Fibroblast of the conjunctiva (primary cell): ENCODE measurements around the gene ITGA3.

Source experiments
- DNase-seq: peaks from one replicate; pipeline ENCODE4 v3.0.0-alpha.2; 2010; ENCODE audit warnings: low read depth

The ITGA3 gene

DNA sequence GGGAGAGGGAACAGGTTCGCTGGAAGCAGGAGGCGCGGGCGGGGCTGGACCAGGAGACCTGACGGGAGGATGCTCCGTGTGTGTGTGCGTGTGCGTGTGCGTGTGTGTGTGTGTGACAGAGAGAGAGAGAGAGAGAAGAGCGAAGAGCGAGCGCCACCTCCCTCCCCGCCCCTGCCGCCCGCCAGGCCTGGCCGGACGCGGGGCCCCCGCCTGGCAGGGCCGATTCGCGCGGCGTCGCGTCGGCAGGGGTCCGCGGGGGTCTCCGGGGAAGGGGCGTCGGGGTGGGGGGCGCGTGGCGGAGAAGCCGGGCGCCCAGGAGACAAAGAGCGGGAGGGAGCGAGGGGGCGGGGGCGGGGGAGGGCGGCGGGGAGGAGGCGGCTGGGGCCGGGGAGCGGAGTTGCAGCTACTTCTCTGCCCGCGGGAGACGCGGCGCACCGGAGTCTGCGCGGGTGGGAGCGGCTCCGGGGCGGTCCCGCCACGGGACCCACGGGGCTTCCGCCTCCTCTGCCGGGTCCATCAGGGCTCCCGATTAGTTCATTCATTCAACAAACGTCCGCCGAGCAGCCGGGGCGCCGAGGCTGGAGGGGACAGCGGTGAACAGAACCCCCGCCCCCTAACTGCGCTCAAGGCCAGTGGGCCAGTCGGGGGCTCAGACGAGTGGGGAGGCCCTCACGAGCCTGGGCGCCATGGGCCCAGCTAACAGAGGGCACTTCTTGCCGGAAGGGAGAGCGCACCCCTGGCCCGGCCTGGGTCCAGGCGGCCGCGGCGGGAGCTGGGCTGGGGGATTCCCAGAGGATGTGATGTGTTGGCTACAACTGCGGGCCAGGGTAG, 74.0 kb downstream of the ITGA3 start, which contains the start of gene SAMD14:
TSS of gene SAMD14 (minus strand) at position 433 of the 831 bp plus-strand sequence. CDS start 5,201 bp downstream, outside the sequence.
- DNase-seq: no peak

DNA sequence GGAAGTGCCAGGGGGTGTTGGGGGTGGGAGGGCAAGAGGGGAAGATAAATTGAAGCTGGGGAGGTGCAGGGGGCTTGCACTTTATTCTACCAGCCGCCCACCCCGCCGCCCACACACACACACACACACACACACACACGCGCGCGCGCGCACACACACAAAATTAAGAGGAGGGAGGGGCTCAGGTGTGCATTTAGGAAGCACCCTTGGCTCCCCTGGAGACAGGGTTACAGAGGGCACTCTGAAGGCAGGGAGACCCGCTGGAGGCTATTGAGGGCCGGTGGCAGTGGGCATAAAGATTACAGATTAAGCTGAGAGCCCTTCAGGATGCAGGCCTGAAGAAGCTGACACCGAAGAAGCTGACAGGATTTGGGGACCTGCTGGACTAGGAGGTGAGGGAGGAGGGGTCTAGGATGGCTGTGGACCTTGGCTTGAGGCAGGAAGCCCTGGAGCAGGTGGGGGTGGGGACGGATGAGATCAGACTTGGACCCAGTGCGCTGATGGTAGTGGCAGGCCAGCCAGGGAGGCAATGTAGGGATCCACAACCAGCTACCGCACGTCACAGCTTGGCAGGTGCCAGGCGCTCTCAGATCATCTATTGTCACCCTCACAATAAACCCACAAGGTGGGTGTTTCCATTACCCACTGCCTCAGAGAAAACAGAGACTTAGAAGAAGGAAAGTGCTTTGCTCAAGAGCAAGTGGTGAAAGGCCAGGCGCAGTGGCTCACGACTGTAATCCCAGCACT, 74.8 kb downstream of the ITGA3 start:
- no peak for DNase-seq

GRCh38 chr17:50132104-50132794, 76.3 kb downstream of the ITGA3 start:
- no peak for DNase-seq

GRCh38 chr17:50133028-50133768, 77.3 kb downstream of the ITGA3 start:
- no peak for DNase-seq

DNA sequence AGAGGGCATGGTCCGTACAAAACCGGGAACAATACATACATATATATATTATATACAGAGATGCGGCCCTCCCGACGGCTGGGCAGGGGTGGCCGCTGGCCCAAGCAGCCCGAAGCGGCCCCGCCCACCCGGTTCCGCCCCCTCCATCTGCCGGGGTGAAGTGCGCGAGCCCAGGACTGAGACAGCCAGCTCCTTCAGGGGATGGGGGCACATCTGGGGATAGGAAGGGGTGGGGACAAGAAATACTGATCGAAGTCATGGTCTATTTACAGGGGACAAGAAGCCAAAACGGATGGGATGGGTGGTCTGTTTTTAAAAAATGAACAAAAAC, 77.8 kb downstream of the ITGA3 start:
- no peak for DNase-seq

DNA sequence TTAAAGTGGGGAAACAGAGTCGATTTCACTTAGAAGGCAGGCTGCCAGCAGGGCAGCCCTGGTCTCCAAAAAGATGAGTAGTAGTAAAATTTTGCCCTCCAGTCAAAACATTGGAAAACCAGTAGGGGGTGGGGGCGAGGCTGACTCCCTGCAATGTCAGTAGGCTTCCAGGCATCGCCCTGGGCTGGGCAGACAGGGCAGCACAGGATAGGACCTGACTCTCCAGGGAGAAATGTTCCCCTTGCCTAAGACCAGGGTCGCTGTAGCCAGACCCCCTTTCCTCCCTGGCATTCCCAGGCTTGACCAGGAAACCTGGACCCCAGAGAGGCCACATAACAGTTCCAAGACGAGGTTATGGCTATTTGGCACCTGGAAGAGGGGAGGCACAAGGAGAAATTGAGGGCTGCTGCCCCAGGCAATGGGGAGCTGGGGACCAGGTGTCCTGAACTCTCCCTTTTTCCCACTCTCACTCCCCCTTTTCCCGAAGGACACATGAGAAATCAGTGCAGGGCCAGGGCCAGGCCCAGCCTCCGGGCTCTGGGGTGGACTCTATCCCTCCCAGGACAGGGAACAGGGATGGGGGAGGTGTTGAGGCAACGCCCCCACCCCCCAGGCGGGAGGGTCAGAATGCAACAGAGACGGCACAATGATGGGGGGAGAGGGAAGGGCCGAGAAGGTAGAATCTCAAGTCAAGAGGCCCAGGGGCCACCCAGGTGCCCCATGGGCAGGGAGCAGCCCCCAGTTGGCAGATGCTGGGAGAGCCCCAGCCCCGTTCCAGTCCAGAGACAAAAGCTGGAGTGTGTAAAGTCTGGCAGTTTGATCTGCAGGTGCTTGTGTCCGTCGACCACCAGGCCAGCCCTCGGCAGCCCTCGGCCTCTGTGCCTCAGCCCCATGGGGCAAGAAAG, 78.5 kb downstream of the ITGA3 start:
- no peak for DNase-seq

DNA sequence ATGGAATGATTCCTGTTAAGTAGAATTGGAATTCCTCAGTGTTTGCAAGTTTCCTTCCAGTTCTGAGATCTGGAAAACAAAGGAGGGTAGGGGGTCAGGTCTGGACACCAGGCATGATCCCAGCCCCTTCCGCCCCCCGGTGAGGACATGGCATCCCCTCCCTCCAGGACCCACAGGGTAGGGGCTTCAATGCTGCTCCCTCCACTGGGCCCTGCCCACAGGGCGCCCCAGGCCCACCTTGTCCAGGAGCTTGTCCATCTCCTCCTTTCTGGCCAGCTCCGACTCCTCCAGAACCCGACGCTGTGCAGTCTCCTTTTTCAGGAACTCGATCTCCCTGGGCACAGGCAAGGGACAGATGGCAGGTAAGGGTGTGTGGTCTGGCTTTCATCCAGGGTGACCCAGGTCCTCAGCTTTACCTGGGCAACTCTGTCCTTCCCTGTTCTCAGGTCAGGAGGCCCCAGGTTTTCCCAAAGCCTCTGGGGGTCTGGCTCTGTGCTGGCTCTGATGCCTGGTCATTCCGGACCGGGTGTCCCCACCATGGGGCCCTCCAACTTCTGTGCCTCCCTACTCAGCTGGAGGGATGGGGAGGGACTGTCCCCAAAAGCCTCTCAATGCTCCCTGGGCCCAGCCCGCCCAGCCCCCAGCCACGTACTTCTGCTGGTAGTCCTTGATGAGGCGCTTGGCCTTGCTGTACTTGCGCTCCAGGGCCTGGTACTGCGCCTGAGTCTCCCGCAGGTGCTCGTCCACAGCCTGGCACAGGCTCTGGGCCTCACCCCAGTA, 79.6 kb downstream of the ITGA3 start:
- no peak for DNase-seq

GRCh38 chr17:50136096-50136687, 80.3 kb downstream of the ITGA3 start:
- DNase-seq: no peak

DNA sequence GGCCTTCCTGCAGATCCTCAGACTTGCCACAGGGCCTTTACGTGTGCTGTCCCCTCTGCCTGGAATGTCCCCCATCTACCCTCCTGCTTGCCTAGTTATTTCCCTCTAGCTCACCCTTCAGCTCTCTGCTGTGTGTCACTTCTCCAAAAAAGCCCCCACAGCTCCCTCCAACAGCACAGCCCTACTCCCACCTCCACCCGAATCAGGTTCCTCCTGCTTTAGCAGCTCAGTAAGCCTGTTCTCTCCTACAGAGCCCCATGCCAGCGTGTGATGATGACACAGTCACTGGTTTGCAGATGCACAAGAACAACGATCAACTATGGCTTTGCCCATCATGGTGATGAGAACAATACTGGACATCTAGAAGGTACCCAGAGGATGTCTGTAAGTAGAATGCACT, 81.1 kb downstream of the ITGA3 start:
- no peak for DNase-seq

DNA sequence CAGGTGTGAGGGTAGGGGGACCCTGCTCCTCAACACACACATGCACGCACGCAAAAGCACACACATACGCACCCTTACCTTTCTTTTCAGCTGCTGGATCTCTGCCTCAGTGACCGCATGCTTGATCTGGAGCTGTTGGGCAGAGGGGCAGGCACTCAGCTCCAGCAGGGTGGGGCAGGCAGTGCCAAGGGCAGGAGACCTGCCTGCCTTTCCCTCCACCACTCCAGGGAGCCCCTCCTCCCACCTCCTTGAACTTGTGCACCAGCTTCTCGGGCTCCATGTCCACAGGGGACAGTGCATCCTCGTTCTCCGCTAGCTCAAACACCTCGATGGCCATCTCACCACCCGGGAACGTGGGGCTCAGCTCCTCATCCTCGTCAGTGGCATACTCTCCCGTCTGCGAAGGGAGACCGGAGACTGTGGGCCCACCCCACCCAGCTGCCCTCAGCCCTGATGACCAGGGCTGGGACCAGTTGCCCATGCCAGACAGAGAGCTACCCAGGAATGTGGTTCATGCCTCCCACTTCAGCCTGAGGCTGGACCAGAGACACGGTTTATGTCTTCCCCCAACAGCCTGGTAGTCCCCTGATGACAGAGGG, 83.4 kb downstream of the ITGA3 start:
- DNase-seq: no peak
